H9 (cell line): ENCODE measurements around the gene OR6K3. TPM values are rescaled to one million over a fixed set of nuclear protein-coding genes. Genes with fewer than 3 reads are reported as not detected.

Experiments used
- DNase-seq: peaks from one replicate; pipeline ENCODE4 v3.0.0-alpha.2; 2017
- H2AFZ ChIP-seq: one replicate; pipeline ENCODE4 v1.6.1; 2013; ENCODE audit warnings: mild to moderate bottlenecking, low read length, control low read depth, moderate library complexity
- H2AK5ac ChIP-seq: 2 replicates; pipeline ENCODE4 v1.6.1; 2013; ENCODE audit warnings: low read length, control low read depth, mixed read lengths; ENCODE audit not compliant: insufficient read length
- H2BK120ac ChIP-seq: one replicate; pipeline ENCODE4 v1.6.1; 2013; ENCODE audit warnings: low read depth, mild to moderate bottlenecking, low read length, control low read depth, inconsistent platforms; ENCODE audit not compliant: poor library complexity, severe bottlenecking
- H2BK12ac ChIP-seq: 2 replicates; pipeline ENCODE4 v1.6.1; 2013; ENCODE audit warnings: low read length, control low read depth, mixed read lengths, low read depth; ENCODE audit not compliant: insufficient read length
- H2BK15ac ChIP-seq: 2 replicates; pipeline ENCODE4 v1.6.1; 2013; ENCODE audit warnings: low read depth, low read length, control low read depth
- H2BK20ac ChIP-seq: one replicate; pipeline ENCODE4 v1.6.1; 2013; ENCODE audit warnings: low read depth, mild to moderate bottlenecking, low read length, control low read depth, inconsistent platforms; ENCODE audit not compliant: poor library complexity, severe bottlenecking
- H2BK5ac ChIP-seq: 2 replicates; pipeline ENCODE4 v1.6.1; 2013; ENCODE audit warnings: low read length, control low read depth, mixed read lengths; ENCODE audit not compliant: insufficient read length
- H3K14ac ChIP-seq: 2 replicates; pipeline ENCODE4 v1.6.1; 2013; ENCODE audit warnings: low read length, control low read depth; ENCODE audit not compliant: insufficient read depth
- H3K18ac ChIP-seq: 2 replicates; pipeline ENCODE4 v1.6.1; 2013; ENCODE audit warnings: low read depth, mild to moderate bottlenecking, mixed read lengths, low read length, control low read depth; ENCODE audit not compliant: insufficient read length
- H3K23ac ChIP-seq: 2 replicates; pipeline ENCODE4 v1.6.1; 2013; ENCODE audit warnings: low read length, control low read depth, mixed read lengths, low read depth; ENCODE audit not compliant: insufficient read length
- H3K23me2 ChIP-seq: 2 replicates; pipeline ENCODE4 v1.6.1; 2013; ENCODE audit warnings: low read depth, mild to moderate bottlenecking, mixed read lengths, low read length, control low read depth; ENCODE audit not compliant: insufficient read length, poor library complexity, severe bottlenecking
- H3K27ac ChIP-seq: 2 replicates; pipeline ENCODE4 v1.5.1; 2013; ENCODE audit warnings: low read length, control low read depth, mixed read lengths, low read depth; ENCODE audit not compliant: insufficient read length
- H3K27me3 ChIP-seq: 2 replicates; pipeline ENCODE4 v1.6.1; 2013; ENCODE audit warnings: low read length, control low read depth, inconsistent platforms; ENCODE audit not compliant: insufficient read depth
- H3K4ac ChIP-seq: 2 replicates; pipeline ENCODE4 v1.6.1; 2013; ENCODE audit warnings: low read depth, mild to moderate bottlenecking, control low read depth, inconsistent platforms, low read length, moderate library complexity
- H3K4me1 ChIP-seq: 2 replicates; pipeline ENCODE4 v1.6.1; 2013; ENCODE audit warnings: low read length, control low read depth, inconsistent platforms; ENCODE audit not compliant: insufficient read depth
- H3K4me2 ChIP-seq: 2 replicates; pipeline ENCODE4 v1.6.1; 2013; ENCODE audit warnings: low read length, control low read depth, mixed read lengths; ENCODE audit not compliant: insufficient read length, insufficient read depth
- H3K56ac ChIP-seq: 2 replicates; pipeline ENCODE4 v1.6.1; 2013; ENCODE audit warnings: low read depth, mild to moderate bottlenecking, mixed read lengths, low read length, control low read depth; ENCODE audit not compliant: insufficient read length
- H3K79me1 ChIP-seq: 2 replicates; pipeline ENCODE4 v1.6.1; 2013; ENCODE audit warnings: low read depth, mild to moderate bottlenecking, moderate library complexity, low read length, control low read depth, inconsistent platforms; ENCODE audit not compliant: insufficient read depth, poor library complexity, severe bottlenecking
- H3K79me2 ChIP-seq: 2 replicates; pipeline ENCODE4 v1.6.1; 2013; ENCODE audit warnings: low read length, control low read depth, inconsistent platforms; ENCODE audit not compliant: insufficient read depth
- H3K9ac ChIP-seq: 2 replicates; pipeline ENCODE4 v1.6.1; 2013; ENCODE audit warnings: low read length, control low read depth, mixed read lengths; ENCODE audit not compliant: insufficient read length; ENCODE audit errors: extremely low read depth
- H3K9me3 ChIP-seq: one replicate; pipeline ENCODE4 v1.6.1; 2013; ENCODE audit warnings: low read depth, low read length, inconsistent platforms; ENCODE audit not compliant: control insufficient read depth
- H3T11ph ChIP-seq: one replicate; pipeline ENCODE4 v1.6.1; 2013; ENCODE audit warnings: mild to moderate bottlenecking, low read length, control low read depth, inconsistent platforms
- H4K20me1 ChIP-seq: one replicate; pipeline ENCODE4 v1.6.1; 2013; ENCODE audit not compliant: control insufficient read depth, insufficient read length, insufficient read depth
- H4K5ac ChIP-seq: 2 replicates; pipeline ENCODE4 v1.6.1; 2013; ENCODE audit warnings: low read depth, mild to moderate bottlenecking, mixed read lengths, low read length, control low read depth; ENCODE audit not compliant: insufficient read length
- H4K8ac ChIP-seq: replicated peaks from 2 replicates; pipeline ENCODE4 v1.6.1; 2013; ENCODE audit warnings: low read length, control low read depth, mixed read lengths, low read depth; ENCODE audit not compliant: insufficient read length
- H4K91ac ChIP-seq: 2 replicates; pipeline ENCODE4 v1.6.1; 2013; ENCODE audit warnings: low read depth, mild to moderate bottlenecking, moderate library complexity, mixed read lengths, low read length, control low read depth; ENCODE audit not compliant: insufficient read length
- H3K27ac Mint-ChIP-seq, 3 experiments: 2 replicates in 2 of 3; 3 replicates in 1 of 3; pipeline ENCODE4 v1.8.0; 2020 to 2021; ENCODE audit warnings: mixed read lengths in 3 of 3, mild to moderate bottlenecking in 1 of 3, moderate library complexity in 1 of 3
- H3K27me3 Mint-ChIP-seq: 2 replicates; pipeline ENCODE4 v1.8.0; 2021; ENCODE audit warnings: low read depth, mild to moderate bottlenecking, moderate library complexity, mixed read lengths
- H3K36me3 Mint-ChIP-seq, 3 experiments: 2 replicates in 2 of 3; 3 replicates in 1 of 3; pipeline ENCODE4 v1.8.0; 2020 to 2021; ENCODE audit warnings: low read depth in 3 of 3, mixed read lengths in 3 of 3; ENCODE audit not compliant: insufficient read depth in 1 of 3
- H3K4me1 Mint-ChIP-seq, 2 experiments: 2 replicates each; pipeline ENCODE4 v1.8.0; 2020; ENCODE audit warnings: mixed read lengths in 2 of 2
- H3K4me3 Mint-ChIP-seq, 2 experiments: 2 replicates in 1 of 2; 3 replicates in 1 of 2; pipeline ENCODE4 v1.8.0; 2020 to 2021; ENCODE audit warnings: mild to moderate bottlenecking in 2 of 2, mixed read lengths in 2 of 2, moderate library complexity in 1 of 2
- H3K9me3 Mint-ChIP-seq, 2 experiments: 2 replicates in 1 of 2; 3 replicates in 1 of 2; pipeline ENCODE4 v1.8.0; 2020; ENCODE audit warnings: mild to moderate bottlenecking in 2 of 2, mixed read lengths in 2 of 2, moderate library complexity in 1 of 2
- WGBS: extraction: QIAGEN DNeasy Blood & Tissue Kit; methylation state at CpG from one replicate; pipeline ENCODE4 v1.1.7; 2013; ENCODE audit warnings: missing lambda C conversion rate, low lambda C conversion rate, mixed read lengths; ENCODE audit not compliant: insufficient read length; ENCODE audit errors: extremely low coverage; 5-methylcytosine and 5-hydroxymethylcytosine counted together
- total RNA-seq: library from RNA; stranded (reverse); gene quantifications from 2 replicates; pipeline ENCODE4 v1.2.1, GENCODE V29; 2021
- TF ChIP-seq, protein P1 (sequence below): fragments of 200-600 bp; sonication (generic); conservative IDR thresholded peaks from 3 replicates; pipeline ENCODE4 v1.8.0; 2021; ENCODE audit warnings: antibody characterized with exemption, mild to moderate bottlenecking

Gene OR6K3
- total RNA-seq, 1 experiment from 2014 or later = not detected

DNA sequence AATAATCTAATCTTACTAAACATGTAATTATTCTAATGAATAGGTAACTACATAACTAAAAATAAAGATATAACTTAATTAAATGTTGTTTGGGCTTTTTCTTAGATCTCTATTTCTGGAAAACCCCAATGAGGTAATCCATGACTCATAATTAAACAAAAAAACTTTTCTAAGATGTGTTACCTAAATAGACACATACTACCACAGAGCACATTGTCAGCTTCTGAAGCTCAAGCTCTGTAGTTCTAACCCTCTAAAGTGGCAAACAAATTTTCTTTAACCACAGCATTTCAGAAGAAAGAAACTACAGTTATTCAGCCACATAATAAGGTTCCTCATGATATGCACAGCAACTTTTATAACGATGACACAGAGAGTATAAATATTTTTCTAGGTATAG lies 4.2 kb downstream of the OR6K3 start:
- Histone ChIP-seq H2AFZ (no peak overlapping the region), H4K8ac (no peak overlapping the region), H3K9ac (no peak overlapping the region), H4K5ac (no peak overlapping the region), H3K23ac (no peak overlapping the region), H3K4me2 (no peak overlapping the region), H3K9me3 (no peaks in the 10 kb centered on the region), H3K27me3 (no peaks in the 10 kb centered on the region), H2BK20ac (no peak overlapping the region), H2BK15ac (no peak overlapping the region), H3K23me2 (no peaks in the 10 kb centered on the region), H3K18ac (no peak overlapping the region), H3T11ph (no peak overlapping the region), H4K20me1 (no peaks in the 10 kb centered on the region), H3K27ac (no peak overlapping the region), H3K79me1 (no peaks in the 10 kb centered on the region), H2BK120ac (no peak overlapping the region), H3K79me2 (no peaks in the 10 kb centered on the region), H3K4ac (no peak overlapping the region), H3K4me1 (no peaks in the 10 kb centered on the region), H3K14ac (no peak overlapping the region), H3K56ac (no peak overlapping the region), H2AK5ac (no peak overlapping the region), H2BK12ac (no peak overlapping the region), H2BK5ac (no peak overlapping the region), H4K91ac (no peak overlapping the region)
- WGBS = no CpG with 5 or more reads among the region's 1 CpG
- no peaks in the 10 kb centered on the region for H3K36me3 Mint-ChIP-seq
- H3K27me3 Mint-ChIP-seq = no peaks in the 10 kb centered on the region; the same call in 1 of the 2 replicates
- no peak overlapping the region for H3K4me3 Mint-ChIP-seq
- H3K27ac Mint-ChIP-seq = no peak overlapping the region
- no peaks in the 10 kb centered on the region for H3K4me1 Mint-ChIP-seq
- DNase-seq = no peak
- H3K9me3 Mint-ChIP-seq = no peaks in the 10 kb centered on the region
- TF ChIP-seq, protein P1, sequence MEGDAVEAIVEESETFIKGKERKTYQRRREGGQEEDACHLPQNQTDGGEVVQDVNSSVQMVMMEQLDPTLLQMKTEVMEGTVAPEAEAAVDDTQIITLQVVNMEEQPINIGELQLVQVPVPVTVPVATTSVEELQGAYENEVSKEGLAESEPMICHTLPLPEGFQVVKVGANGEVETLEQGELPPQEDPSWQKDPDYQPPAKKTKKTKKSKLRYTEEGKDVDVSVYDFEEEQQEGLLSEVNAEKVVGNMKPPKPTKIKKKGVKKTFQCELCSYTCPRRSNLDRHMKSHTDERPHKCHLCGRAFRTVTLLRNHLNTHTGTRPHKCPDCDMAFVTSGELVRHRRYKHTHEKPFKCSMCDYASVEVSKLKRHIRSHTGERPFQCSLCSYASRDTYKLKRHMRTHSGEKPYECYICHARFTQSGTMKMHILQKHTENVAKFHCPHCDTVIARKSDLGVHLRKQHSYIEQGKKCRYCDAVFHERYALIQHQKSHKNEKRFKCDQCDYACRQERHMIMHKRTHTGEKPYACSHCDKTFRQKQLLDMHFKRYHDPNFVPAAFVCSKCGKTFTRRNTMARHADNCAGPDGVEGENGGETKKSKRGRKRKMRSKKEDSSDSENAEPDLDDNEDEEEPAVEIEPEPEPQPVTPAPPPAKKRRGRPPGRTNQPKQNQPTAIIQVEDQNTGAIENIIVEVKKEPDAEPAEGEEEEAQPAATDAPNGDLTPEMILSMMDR = no peak
